Measurements from ENCODE around the gene CWC22. TPM values are rescaled to one million over a fixed set of nuclear protein-coding genes. Genes with fewer than 3 reads are reported as not detected.

CWC22 gene
- 14.3 and 16.4 TPM in 2 replicates for total RNA-seq

GRCh38 chr2:180006781-180007579 lies at the start of gene CWC22:
TSS of gene CWC22 (minus strand) at chr2:180007297. CDS start at chr2:179993341, 13,956 bp downstream.

Other genes with a start within 250 kb of the CWC22 start
- gene ZNF385B, start 145.7 kb downstream of the CWC22 start, total RNA-seq: not detected in 2 replicates

All from airway epithelial cell (primary cell).